Measurements from ENCODE around the gene RPS6KA6.

Gene RPS6KA6

GRCh38 chrX:84187533-84188319 is at the start of gene RPS6KA6:
Gene RPS6KA6, minus strand, starts transcription at chrX:84188199. Its CDS starts 300 bp downstream, at chrX:84187899.
- Histone ChIP-seq H3K36me3 (ENCODE audit: control insufficient read depth in 1 of 2, insufficient read depth in 2 of 2, low read length in 2 of 2) (no peaks in the 10 kb centered on the region), H3K9me3 (ENCODE audit: control insufficient read depth in 1 of 2, low read length in 2 of 2) (no peaks in the 10 kb centered on the region), H3K4me3 (ENCODE audit: low read depth in 1 of 2, low read length in 2 of 2) (peak within 1 kb of the TSS; percentile 65 to 74), H3K4me1 (ENCODE audit: control insufficient read depth in 1 of 2, insufficient read depth in 2 of 2, low read length in 2 of 2) (no peaks in the 10 kb centered on the region), H3K27me3 (ENCODE audit: low read depth, low read length) (no peaks in the 10 kb centered on the region), H3K27ac (ENCODE audit: low read length) (no peak within 1 kb of the TSS)

GRCh38 chrX:84224741-84225140 is 36.7 kb upstream of the RPS6KA6 start:
- no peaks in the 10 kb centered on the region for H3K36me3 ChIP-seq (ENCODE audit: control insufficient read depth in 1 of 2, insufficient read depth in 2 of 2, low read length in 2 of 2)
- no peaks in the 10 kb centered on the region for H3K9me3 ChIP-seq (ENCODE audit: control insufficient read depth in 1 of 2, low read length in 2 of 2)
- H3K4me1 ChIP-seq (ENCODE audit: control insufficient read depth in 1 of 2, insufficient read depth in 2 of 2, low read length in 2 of 2) = no peaks in the 10 kb centered on the region
- H3K27me3 ChIP-seq (ENCODE audit: low read depth, low read length) = no peaks in the 10 kb centered on the region
- H3K4me3 ChIP-seq (ENCODE audit: low read depth in 1 of 2, low read length in 2 of 2) = no peak overlapping the region
- H3K27ac ChIP-seq (ENCODE audit: low read length) = no peak overlapping the region

- Histone ChIP-seq H3K4me3 (ENCODE audit: low read depth in 1 of 2, low read length in 2 of 2) (no peak overlapping the region), H3K27ac (ENCODE audit: low read length) (no peak overlapping the region), H3K36me3 (ENCODE audit: control insufficient read depth in 1 of 2, insufficient read depth in 2 of 2, low read length in 2 of 2) (no peaks in the 10 kb centered on the region), H3K27me3 (ENCODE audit: low read depth, low read length) (no peaks in the 10 kb centered on the region), H3K4me1 (ENCODE audit: control insufficient read depth in 1 of 2, insufficient read depth in 2 of 2, low read length in 2 of 2) (no peaks in the 10 kb centered on the region), H3K9me3 (ENCODE audit: control insufficient read depth in 1 of 2, low read length in 2 of 2) (no peaks in the 10 kb centered on the region)
Measured at GRCh38 chrX:84223261-84223660, 35.3 kb upstream of the RPS6KA6 start.

GRCh38 chrX:84221181-84221580 is 33.2 kb upstream of the RPS6KA6 start:
- Histone ChIP-seq H3K9me3 (ENCODE audit: control insufficient read depth in 1 of 2, low read length in 2 of 2) (no peaks in the 10 kb centered on the region), H3K36me3 (ENCODE audit: control insufficient read depth in 1 of 2, insufficient read depth in 2 of 2, low read length in 2 of 2) (no peaks in the 10 kb centered on the region), H3K27ac (ENCODE audit: low read length) (no peak overlapping the region), H3K27me3 (ENCODE audit: low read depth, low read length) (no peaks in the 10 kb centered on the region), H3K4me3 (ENCODE audit: low read depth in 1 of 2, low read length in 2 of 2) (no peak overlapping the region), H3K4me1 (ENCODE audit: control insufficient read depth in 1 of 2, insufficient read depth in 2 of 2, low read length in 2 of 2) (no peaks in the 10 kb centered on the region)

GRCh38 chrX:84219551-84219950 is 31.6 kb upstream of the RPS6KA6 start:
- Histone ChIP-seq H3K9me3 (ENCODE audit: control insufficient read depth in 1 of 2, low read length in 2 of 2) (no peaks in the 10 kb centered on the region), H3K27ac (ENCODE audit: low read length) (no peak overlapping the region), H3K4me1 (ENCODE audit: control insufficient read depth in 1 of 2, insufficient read depth in 2 of 2, low read length in 2 of 2) (no peaks in the 10 kb centered on the region), H3K36me3 (ENCODE audit: control insufficient read depth in 1 of 2, insufficient read depth in 2 of 2, low read length in 2 of 2) (no peaks in the 10 kb centered on the region), H3K27me3 (ENCODE audit: low read depth, low read length) (no peaks in the 10 kb centered on the region), H3K4me3 (ENCODE audit: low read depth in 1 of 2, low read length in 2 of 2) (no peak overlapping the region)

- H3K36me3 ChIP-seq (ENCODE audit: control insufficient read depth in 1 of 2, insufficient read depth in 2 of 2, low read length in 2 of 2) = no peaks in the 10 kb centered on the region
- H3K9me3 ChIP-seq (ENCODE audit: control insufficient read depth in 1 of 2, low read length in 2 of 2) = no peaks in the 10 kb centered on the region
- H3K27ac ChIP-seq (ENCODE audit: low read length) = no peak overlapping the region
- H3K4me1 ChIP-seq (ENCODE audit: control insufficient read depth in 1 of 2, insufficient read depth in 2 of 2, low read length in 2 of 2) = no peaks in the 10 kb centered on the region
- no peak overlapping the region for H3K4me3 ChIP-seq (ENCODE audit: low read depth in 1 of 2, low read length in 2 of 2)
- H3K27me3 ChIP-seq (ENCODE audit: low read depth, low read length) = no peaks in the 10 kb centered on the region
Measured at GRCh38 chrX:84218726-84219125, 30.7 kb upstream of the RPS6KA6 start.

GRCh38 chrX:84216881-84217280 is 28.9 kb upstream of the RPS6KA6 start:
- Histone ChIP-seq H3K4me3 (ENCODE audit: low read depth in 1 of 2, low read length in 2 of 2) (no peak overlapping the region), H3K27me3 (ENCODE audit: low read depth, low read length) (no peaks in the 10 kb centered on the region), H3K9me3 (ENCODE audit: control insufficient read depth in 1 of 2, low read length in 2 of 2) (no peaks in the 10 kb centered on the region), H3K4me1 (ENCODE audit: control insufficient read depth in 1 of 2, insufficient read depth in 2 of 2, low read length in 2 of 2) (no peaks in the 10 kb centered on the region), H3K36me3 (ENCODE audit: control insufficient read depth in 1 of 2, insufficient read depth in 2 of 2, low read length in 2 of 2) (no peaks in the 10 kb centered on the region), H3K27ac (ENCODE audit: low read length) (no peak overlapping the region)

GRCh38 chrX:84216406-84216805 is 28.4 kb upstream of the RPS6KA6 start:
- Histone ChIP-seq H3K4me1 (ENCODE audit: control insufficient read depth in 1 of 2, insufficient read depth in 2 of 2, low read length in 2 of 2) (no peaks in the 10 kb centered on the region), H3K4me3 (ENCODE audit: low read depth in 1 of 2, low read length in 2 of 2) (no peak overlapping the region), H3K27ac (ENCODE audit: low read length) (no peak overlapping the region), H3K36me3 (ENCODE audit: control insufficient read depth in 1 of 2, insufficient read depth in 2 of 2, low read length in 2 of 2) (no peaks in the 10 kb centered on the region), H3K9me3 (ENCODE audit: control insufficient read depth in 1 of 2, low read length in 2 of 2) (no peaks in the 10 kb centered on the region), H3K27me3 (ENCODE audit: low read depth, low read length) (no peaks in the 10 kb centered on the region)

GRCh38 chrX:84205276-84205675 is 17.3 kb upstream of the RPS6KA6 start:
- Histone ChIP-seq H3K9me3 (ENCODE audit: control insufficient read depth in 1 of 2, low read length in 2 of 2) (no peaks in the 10 kb centered on the region), H3K4me1 (ENCODE audit: control insufficient read depth in 1 of 2, insufficient read depth in 2 of 2, low read length in 2 of 2) (no peaks in the 10 kb centered on the region), H3K27me3 (ENCODE audit: low read depth, low read length) (no peaks in the 10 kb centered on the region), H3K27ac (ENCODE audit: low read length) (no peak overlapping the region), H3K36me3 (ENCODE audit: control insufficient read depth in 1 of 2, insufficient read depth in 2 of 2, low read length in 2 of 2) (no peaks in the 10 kb centered on the region), H3K4me3 (ENCODE audit: low read depth in 1 of 2, low read length in 2 of 2) (no peak overlapping the region)

- Histone ChIP-seq H3K9me3 (ENCODE audit: control insufficient read depth in 1 of 2, low read length in 2 of 2) (no peaks in the 10 kb centered on the region), H3K4me3 (ENCODE audit: low read depth in 1 of 2, low read length in 2 of 2) (no peak overlapping the region), H3K27ac (ENCODE audit: low read length) (no peak overlapping the region), H3K27me3 (ENCODE audit: low read depth, low read length) (no peaks in the 10 kb centered on the region), H3K36me3 (ENCODE audit: control insufficient read depth in 1 of 2, insufficient read depth in 2 of 2, low read length in 2 of 2) (no peaks in the 10 kb centered on the region), H3K4me1 (ENCODE audit: control insufficient read depth in 1 of 2, insufficient read depth in 2 of 2, low read length in 2 of 2) (no peaks in the 10 kb centered on the region)
Measured at GRCh38 chrX:84199688-84200087, 11.7 kb upstream of the RPS6KA6 start.

- no peak overlapping the region for H3K27ac ChIP-seq (ENCODE audit: low read length)
- no peaks in the 10 kb centered on the region for H3K9me3 ChIP-seq (ENCODE audit: control insufficient read depth in 1 of 2, low read length in 2 of 2)
- H3K36me3 ChIP-seq (ENCODE audit: control insufficient read depth in 1 of 2, insufficient read depth in 2 of 2, low read length in 2 of 2) = no peaks in the 10 kb centered on the region
- no peak overlapping the region for H3K4me3 ChIP-seq (ENCODE audit: low read depth in 1 of 2, low read length in 2 of 2)
- no peaks in the 10 kb centered on the region for H3K4me1 ChIP-seq (ENCODE audit: control insufficient read depth in 1 of 2, insufficient read depth in 2 of 2, low read length in 2 of 2)
- H3K27me3 ChIP-seq (ENCODE audit: low read depth, low read length) = no peaks in the 10 kb centered on the region
Measured at GRCh38 chrX:84197550-84197949, 9.6 kb upstream of the RPS6KA6 start.

- no peak overlapping the region for H3K4me3 ChIP-seq (ENCODE audit: low read depth in 1 of 2, low read length in 2 of 2)
- no peak overlapping the region for H3K27ac ChIP-seq (ENCODE audit: low read length)
- H3K27me3 ChIP-seq (ENCODE audit: low read depth, low read length) = no peaks in the 10 kb centered on the region
- no peaks in the 10 kb centered on the region for H3K36me3 ChIP-seq (ENCODE audit: control insufficient read depth in 1 of 2, insufficient read depth in 2 of 2, low read length in 2 of 2)
- no peaks in the 10 kb centered on the region for H3K9me3 ChIP-seq (ENCODE audit: control insufficient read depth in 1 of 2, low read length in 2 of 2)
- no peaks in the 10 kb centered on the region for H3K4me1 ChIP-seq (ENCODE audit: control insufficient read depth in 1 of 2, insufficient read depth in 2 of 2, low read length in 2 of 2)
Measured at GRCh38 chrX:84192006-84192405, 4.0 kb upstream of the RPS6KA6 start.
